CD4-positive, alpha-beta T cell (primary cell): ENCODE data around the gene SPAAR. TPM values are rescaled to one million over a fixed set of nuclear protein-coding genes. Genes with fewer than 3 reads are reported as not detected.
A peak's percentile ranks its signal among the peaks of the same experiment; 100 is the strongest.

Experiments used
- ATAC-seq: fragments of 200-7000 bp; cut with Tn5 transposase; one replicate; pipeline ENCODE4 v1.10.0; 2022; ENCODE audit warnings: mild to moderate bottlenecking; ENCODE audit not compliant: poor library complexity
- CTCF ChIA-PET: fragments of 350-600 bp; sonication (Branson Sonifier 250); formaldehyde crosslinking; loops from one replicate; lab custom pipeline; 2021; ENCODE audit warnings: antibody characterized with exemption, inconsistent platforms; lab: Charles Lee
- POLR2A ChIA-PET: fragments of 350-600 bp; sonication (Branson Sonifier 250); formaldehyde crosslinking; loops from one replicate; lab custom pipeline; 2021; ENCODE audit warnings: antibody characterized with exemption, inconsistent platforms; lab: Charles Lee
- DNase-seq, 14 experiments: peaks; one replicate each; pipeline ENCODE4 v3.0.0-alpha.2; 2013 to 2020; ENCODE audit warnings: mixed read lengths in 2 of 14
- H3K27ac ChIP-seq, 2 donors: one replicate each; pipeline versions ENCODE4 v1.5.1 to v1.7.0; 2013; ENCODE audit warnings: low read length in 2 of 2, low read depth in 1 of 2, mild to moderate bottlenecking in 1 of 2
- H3K27me3 ChIP-seq, 2 experiments: 1 replicate in 1 of 2; 2 replicates in 1 of 2; pipeline versions ENCODE4 v1.6.1 to v1.7.0; 2013; ENCODE audit warnings: low read length in 2 of 2, control low read depth in 1 of 2, mild to moderate bottlenecking in 1 of 2, moderate library complexity in 1 of 2; ENCODE audit not compliant: insufficient read depth in 2 of 2, control insufficient read depth in 1 of 2
- H3K36me3 ChIP-seq: one replicate; pipeline ENCODE4 v1.6.1; 2013; ENCODE audit warnings: low read length, control low read depth; ENCODE audit not compliant: insufficient read depth
- H3K4me1 ChIP-seq: one replicate; pipeline ENCODE4 v1.6.1; 2013; ENCODE audit warnings: low read length, control low read depth; ENCODE audit not compliant: insufficient read depth
- H3K4me3 ChIP-seq: one replicate; pipeline ENCODE4 v1.5.1; 2013; ENCODE audit warnings: mild to moderate bottlenecking, low read length, moderate library complexity
- H3K9me3 ChIP-seq, 2 experiments: 1 replicate in 1 of 2; 2 replicates in 1 of 2; pipeline versions ENCODE4 v1.6.1 to v1.7.0; 2013; ENCODE audit warnings: low read length in 2 of 2, mild to moderate bottlenecking in 2 of 2, control low read depth in 1 of 2, moderate library complexity in 1 of 2; ENCODE audit not compliant: control insufficient read depth in 1 of 2, insufficient read depth in 1 of 2
- H3K27ac Mint-ChIP-seq: one replicate; pipeline ENCODE4 v1.8.0; 2020; ENCODE audit warnings: mixed read lengths
- H3K27me3 Mint-ChIP-seq: one replicate; pipeline ENCODE4 v1.8.0; 2021; ENCODE audit warnings: mixed read lengths
- H3K36me3 Mint-ChIP-seq: one replicate; pipeline ENCODE4 v1.8.0; 2021; ENCODE audit warnings: low read depth, mixed read lengths
- H3K4me1 Mint-ChIP-seq: one replicate; pipeline ENCODE4 v1.8.0; 2021; ENCODE audit warnings: low read depth, mixed read lengths
- H3K4me3 Mint-ChIP-seq: one replicate; pipeline ENCODE4 v1.8.0; 2020; ENCODE audit warnings: mild to moderate bottlenecking, mixed read lengths
- H3K9me3 Mint-ChIP-seq: one replicate; pipeline ENCODE4 v1.8.0; 2020; ENCODE audit warnings: mixed read lengths
- intact Hi-C, 2 experiments: fragments of 100-400 bp; cut with DNase I in 1 of 2; cut with micrococcal nuclease in 1 of 2; formaldehyde crosslinking; loops; one replicate each; pipeline versions ENCODE4 v1.15.1 to v1.9.0; 2023 to 2025; cut with DNase I, micrococcal nuclease
- total RNA-seq, 174 experiments: library from RNA in 2 of 174; stranded (reverse) in 2 of 174; gene quantifications; one replicate each; pipeline ENCODE4 v1.2.3 and lab custom pipeline; 2021 to 2026
- TF ChIP-seq, protein P1 (sequence below): fragments of 200-600 bp; IDR thresholded peaks from one replicate; pipeline ENCODE4 v1.8.0; 2022; ENCODE audit warnings: antibody characterized with exemption, mild to moderate bottlenecking

The SPAAR gene
- total RNA-seq, 2 experiments from 2014 or later: not detected

DNA sequence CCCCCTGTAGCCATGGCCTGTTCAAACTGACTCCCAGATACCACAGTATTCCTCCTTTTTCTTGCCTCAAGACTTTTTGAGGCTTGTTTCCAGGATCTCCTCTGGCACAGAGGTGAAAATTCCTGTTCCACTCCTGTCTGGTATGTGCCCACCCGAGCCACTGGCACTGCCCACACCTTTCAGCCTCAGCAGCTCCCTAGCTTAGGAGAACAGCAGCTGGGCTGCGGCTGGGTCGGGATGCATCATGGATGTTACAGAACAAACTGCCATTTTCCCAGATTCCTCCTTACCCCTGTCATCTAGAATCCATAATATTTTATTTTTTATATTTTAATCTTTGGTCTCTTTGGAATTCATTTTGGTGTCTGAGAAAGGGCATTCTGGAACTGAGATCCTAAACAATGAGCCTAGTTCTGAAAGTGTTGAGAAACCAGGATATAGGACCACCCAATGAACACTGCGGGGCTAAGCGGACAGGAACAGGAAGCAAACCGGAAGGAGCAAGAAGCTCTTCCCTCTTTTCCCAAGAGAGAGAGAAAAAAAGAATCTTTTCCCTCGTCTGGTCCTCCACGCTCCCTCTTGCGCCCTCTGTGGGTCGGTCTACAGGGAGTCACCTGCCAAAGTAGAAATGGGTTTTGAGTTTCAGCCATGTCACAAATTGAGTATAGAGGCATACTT, 36.2 kb downstream of the SPAAR start:
- ChIA-PET POLR2A (interaction anchor here (1.0 to 1.2 kb wide), 2 partner anchors 34 to 326 kb away, joined by 3 to 6 read pairs; no protein-coding TSS in a partner anchor), CTCF (interaction anchor here (1.0 to 3.9 kb wide), 4 partner anchors 9 to 63 kb away, joined by 3 to 24 read pairs (median 4); no protein-coding TSS in a partner anchor)
- Histone ChIP-seq H3K4me1 (peaks cover 65% of the 10 kb centered on the region), H3K27ac (no peak overlapping the region), H3K4me3 (no peak overlapping the region), H3K27me3 (no peaks in the 10 kb centered on the region), H3K36me3 (no peaks in the 10 kb centered on the region), H3K9me3 (no peaks in the 10 kb centered on the region)
- Mint-ChIP-seq H3K4me1 (peaks cover 71% of the 10 kb centered on the region), H3K4me3 (peak overlapping the region; percentile 57), H3K27ac (no peak overlapping the region), H3K36me3 (no peaks in the 10 kb centered on the region), H3K9me3 (no peaks in the 10 kb centered on the region), H3K27me3 (no peaks in the 10 kb centered on the region)
- intact Hi-C loops: loop anchor here (1.0 kb wide), 1 partner anchor 42 kb away; no protein-coding TSS in a partner anchor
- peak; percentile 42 to 81 (median 62) for DNase-seq
- TF ChIP-seq, protein P1, sequence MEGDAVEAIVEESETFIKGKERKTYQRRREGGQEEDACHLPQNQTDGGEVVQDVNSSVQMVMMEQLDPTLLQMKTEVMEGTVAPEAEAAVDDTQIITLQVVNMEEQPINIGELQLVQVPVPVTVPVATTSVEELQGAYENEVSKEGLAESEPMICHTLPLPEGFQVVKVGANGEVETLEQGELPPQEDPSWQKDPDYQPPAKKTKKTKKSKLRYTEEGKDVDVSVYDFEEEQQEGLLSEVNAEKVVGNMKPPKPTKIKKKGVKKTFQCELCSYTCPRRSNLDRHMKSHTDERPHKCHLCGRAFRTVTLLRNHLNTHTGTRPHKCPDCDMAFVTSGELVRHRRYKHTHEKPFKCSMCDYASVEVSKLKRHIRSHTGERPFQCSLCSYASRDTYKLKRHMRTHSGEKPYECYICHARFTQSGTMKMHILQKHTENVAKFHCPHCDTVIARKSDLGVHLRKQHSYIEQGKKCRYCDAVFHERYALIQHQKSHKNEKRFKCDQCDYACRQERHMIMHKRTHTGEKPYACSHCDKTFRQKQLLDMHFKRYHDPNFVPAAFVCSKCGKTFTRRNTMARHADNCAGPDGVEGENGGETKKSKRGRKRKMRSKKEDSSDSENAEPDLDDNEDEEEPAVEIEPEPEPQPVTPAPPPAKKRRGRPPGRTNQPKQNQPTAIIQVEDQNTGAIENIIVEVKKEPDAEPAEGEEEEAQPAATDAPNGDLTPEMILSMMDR: peak; percentile 93
- ATAC-seq: peak; percentile 70

DNA sequence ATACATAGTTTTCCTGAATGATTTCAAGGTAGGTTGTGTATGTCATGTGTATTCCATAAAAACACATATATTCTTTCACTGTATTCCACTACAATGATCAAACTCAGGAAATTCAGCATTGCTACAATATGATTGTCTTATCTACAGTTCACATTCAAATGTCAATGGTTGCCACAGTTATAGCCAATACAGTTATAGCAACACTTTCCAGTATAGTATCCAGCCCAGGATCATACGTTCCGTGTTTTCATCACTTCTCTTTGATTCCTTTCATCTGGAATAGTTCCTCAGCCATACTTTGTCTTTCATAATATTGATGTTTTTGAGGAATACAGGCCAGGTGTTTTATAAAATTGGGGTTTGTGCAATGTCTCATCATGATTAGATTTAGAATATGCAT, 39.2 kb downstream of the SPAAR start:
- TF ChIP-seq, protein P1: no peak
- Mint-ChIP-seq H3K4me1 (peaks cover 42% of the 10 kb centered on the region), H3K9me3 (no peaks in the 10 kb centered on the region), H3K27me3 (no peaks in the 10 kb centered on the region), H3K36me3 (no peaks in the 10 kb centered on the region), H3K27ac (no peak overlapping the region), H3K4me3 (no peak overlapping the region)
- ChIA-PET POLR2A (interaction anchor here (0.8 kb wide), 1 partner anchor 210 kb away, joined by 4 read pairs; no protein-coding TSS in a partner anchor), CTCF (no interaction called here)
- peaks cover 37% of the 10 kb centered on the region for H3K4me1 ChIP-seq
- no peak overlapping the region for H3K4me3 ChIP-seq
- no peaks in the 10 kb centered on the region for H3K27me3 ChIP-seq
- ATAC-seq (no peak), DNase-seq (no peak)
- no peaks in the 10 kb centered on the region for H3K36me3 ChIP-seq
- no peak overlapping the region for H3K27ac ChIP-seq
- intact Hi-C loops: no loop called here
- no peaks in the 10 kb centered on the region for H3K9me3 ChIP-seq

DNA sequence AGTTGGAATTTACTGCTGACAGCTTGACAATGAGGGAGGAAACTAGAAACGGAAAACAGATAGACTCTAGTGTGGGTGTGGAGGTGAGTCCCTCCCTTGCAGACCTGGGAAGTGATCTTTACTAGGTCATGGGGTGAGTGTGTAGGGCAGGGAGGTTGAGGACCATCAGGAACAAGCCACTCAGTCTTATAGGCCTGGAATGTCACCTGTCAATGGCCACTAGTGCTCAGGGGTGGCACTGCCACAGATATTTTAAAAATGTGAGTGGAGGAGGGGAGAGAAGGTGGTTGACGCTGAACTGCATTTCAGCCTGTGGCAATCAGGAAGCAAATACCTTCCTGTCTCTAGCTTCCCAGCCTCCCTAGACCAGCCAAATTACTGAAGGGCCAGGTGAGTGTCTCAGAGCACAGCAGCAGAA, 39.6 kb downstream of the SPAAR start:
- no peak overlapping the region for H3K27ac ChIP-seq
- POLR2A ChIA-PET: interaction anchor here (0.8 kb wide), 1 partner anchor 210 kb away, joined by 4 read pairs; no protein-coding TSS in a partner anchor
- TF ChIP-seq, protein P1: no peak
- ATAC-seq: no peak
- CTCF ChIA-PET: no interaction called here
- intact Hi-C loops: no loop called here
- Mint-ChIP-seq H3K4me1 (peaks cover 37% of the 10 kb centered on the region), H3K27me3 (no peaks in the 10 kb centered on the region), H3K27ac (no peak overlapping the region), H3K36me3 (no peaks in the 10 kb centered on the region), H3K9me3 (no peaks in the 10 kb centered on the region), H3K4me3 (no peak overlapping the region)
- H3K4me3 ChIP-seq: no peak overlapping the region
- H3K4me1 ChIP-seq: peaks cover 32% of the 10 kb centered on the region
- no peaks in the 10 kb centered on the region for H3K27me3 ChIP-seq
- H3K9me3 ChIP-seq: no peaks in the 10 kb centered on the region
- no peaks in the 10 kb centered on the region for H3K36me3 ChIP-seq
- DNase-seq: no peak
